Progenitor cell of endocrine pancreas (in vitro differentiated cells): ENCODE data around the gene SOAT1. TPM values are rescaled to one million over a fixed set of nuclear protein-coding genes. Genes with fewer than 3 reads are reported as not detected.

Experiments used
- DNase-seq: peaks from one replicate; pipeline ENCODE4 v3.0.0; 2021; ENCODE audit warnings: low spot score; ENCODE audit not compliant: unreplicated experiment
- H3K27ac Mint-ChIP-seq: 2 replicates; pipeline ENCODE4 v1.8.0; 2021; ENCODE audit warnings: mild to moderate bottlenecking, moderate library complexity, mixed read lengths
- H3K27me3 Mint-ChIP-seq: 2 replicates; pipeline ENCODE4 v1.8.0; 2021; ENCODE audit warnings: mixed read lengths
- H3K36me3 Mint-ChIP-seq: 2 replicates; pipeline ENCODE4 v1.8.0; 2022; ENCODE audit warnings: mixed read lengths; ENCODE audit not compliant: insufficient read depth
- H3K4me1 Mint-ChIP-seq: 2 replicates; pipeline ENCODE4 v1.8.0; 2021; ENCODE audit warnings: low read depth, mixed read lengths
- H3K4me3 Mint-ChIP-seq: 2 replicates; pipeline ENCODE4 v1.8.0; 2021; ENCODE audit warnings: low read depth, mild to moderate bottlenecking, moderate library complexity, mixed read lengths
- H3K9me3 Mint-ChIP-seq: 2 replicates; pipeline ENCODE4 v1.8.0; 2021; ENCODE audit warnings: low read depth, mixed read lengths
- total RNA-seq: library from RNA; stranded (reverse); gene quantifications from 2 replicates; pipeline ENCODE4 v1.2.1, GENCODE V29; 2021
- TF ChIP-seq, protein P1 (sequence below): fragments of 200-600 bp; sonication (generic); IDR thresholded peaks from one replicate; pipeline ENCODE4 v1.5.0; 2021; ENCODE audit warnings: antibody characterized with exemption, mild to moderate bottlenecking; ENCODE audit not compliant: unreplicated experiment

SOAT1 gene
- total RNA-seq, 1 donor from 2014 or later, result 61.5 TPM

DNA sequence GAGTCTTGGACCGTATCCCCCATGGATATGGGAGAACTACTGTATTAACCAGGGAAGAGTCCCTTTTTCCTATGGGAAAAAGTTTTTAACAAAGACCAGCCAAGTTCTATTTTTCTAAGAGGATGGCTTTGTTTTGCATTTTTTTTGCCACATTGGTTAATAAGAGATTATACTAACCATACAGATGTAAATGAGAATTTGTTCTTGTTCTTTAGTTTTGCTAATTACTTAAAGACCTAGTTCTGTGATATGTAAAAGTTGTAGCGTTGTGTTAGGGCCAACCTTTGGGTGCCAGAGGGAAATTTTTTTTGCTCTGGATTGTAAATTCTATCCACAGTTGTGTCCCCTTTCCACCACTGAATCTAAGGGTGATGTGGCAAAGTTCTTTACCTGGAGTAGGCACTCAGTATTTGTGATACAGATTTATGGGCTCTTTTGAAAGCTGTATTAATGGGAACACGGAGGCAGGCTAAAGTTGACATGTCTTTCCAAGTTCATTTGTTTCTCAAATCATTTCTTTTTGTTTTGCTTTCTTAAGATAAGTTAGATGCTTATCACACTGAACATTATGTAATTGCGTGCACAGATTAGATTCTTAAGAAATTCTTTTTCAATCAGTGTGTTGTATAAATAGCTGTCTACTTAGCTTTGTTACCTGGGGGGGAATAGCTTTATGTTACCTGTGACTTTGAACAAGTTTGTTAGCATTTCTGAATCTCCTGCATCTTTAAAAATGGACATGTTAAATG is 2.9 kb downstream of the SOAT1 start:
- no peaks in the 10 kb centered on the region for H3K27me3 Mint-ChIP-seq
- H3K9me3 Mint-ChIP-seq, result no peaks in the 10 kb centered on the region
- peaks cover 29% of the 10 kb centered on the region for H3K4me1 Mint-ChIP-seq
- H3K36me3 Mint-ChIP-seq, result peaks cover 3% of the 10 kb centered on the region
- no peak overlapping the region for H3K27ac Mint-ChIP-seq
- TF ChIP-seq, protein P1, sequence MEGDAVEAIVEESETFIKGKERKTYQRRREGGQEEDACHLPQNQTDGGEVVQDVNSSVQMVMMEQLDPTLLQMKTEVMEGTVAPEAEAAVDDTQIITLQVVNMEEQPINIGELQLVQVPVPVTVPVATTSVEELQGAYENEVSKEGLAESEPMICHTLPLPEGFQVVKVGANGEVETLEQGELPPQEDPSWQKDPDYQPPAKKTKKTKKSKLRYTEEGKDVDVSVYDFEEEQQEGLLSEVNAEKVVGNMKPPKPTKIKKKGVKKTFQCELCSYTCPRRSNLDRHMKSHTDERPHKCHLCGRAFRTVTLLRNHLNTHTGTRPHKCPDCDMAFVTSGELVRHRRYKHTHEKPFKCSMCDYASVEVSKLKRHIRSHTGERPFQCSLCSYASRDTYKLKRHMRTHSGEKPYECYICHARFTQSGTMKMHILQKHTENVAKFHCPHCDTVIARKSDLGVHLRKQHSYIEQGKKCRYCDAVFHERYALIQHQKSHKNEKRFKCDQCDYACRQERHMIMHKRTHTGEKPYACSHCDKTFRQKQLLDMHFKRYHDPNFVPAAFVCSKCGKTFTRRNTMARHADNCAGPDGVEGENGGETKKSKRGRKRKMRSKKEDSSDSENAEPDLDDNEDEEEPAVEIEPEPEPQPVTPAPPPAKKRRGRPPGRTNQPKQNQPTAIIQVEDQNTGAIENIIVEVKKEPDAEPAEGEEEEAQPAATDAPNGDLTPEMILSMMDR, result no peak
- peak overlapping the region; percentile 40 for H3K4me3 Mint-ChIP-seq
- DNase-seq, result no peak

DNA sequence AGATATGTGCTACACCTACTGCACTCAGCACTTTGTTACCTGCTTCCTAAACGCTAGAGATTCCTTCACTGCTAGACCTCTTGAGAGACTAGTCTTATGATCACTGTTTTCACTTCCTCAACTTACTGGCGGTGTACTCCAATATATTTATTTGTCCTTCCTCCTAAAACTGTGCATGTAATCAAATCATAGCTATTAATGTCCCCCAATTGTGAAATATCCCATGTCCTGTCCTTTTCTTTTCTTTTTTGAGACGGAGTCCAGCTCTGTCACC is 3.4 kb downstream of the SOAT1 start:
- Mint-ChIP-seq H3K9me3 (no peaks in the 10 kb centered on the region), H3K36me3 (peaks cover 3% of the 10 kb centered on the region), H3K27me3 (no peaks in the 10 kb centered on the region), H3K4me1 (peaks cover 31% of the 10 kb centered on the region), H3K4me3 (no peak overlapping the region), H3K27ac (no peak overlapping the region)
- TF ChIP-seq, protein P1, result no peak
- no peak for DNase-seq

DNA sequence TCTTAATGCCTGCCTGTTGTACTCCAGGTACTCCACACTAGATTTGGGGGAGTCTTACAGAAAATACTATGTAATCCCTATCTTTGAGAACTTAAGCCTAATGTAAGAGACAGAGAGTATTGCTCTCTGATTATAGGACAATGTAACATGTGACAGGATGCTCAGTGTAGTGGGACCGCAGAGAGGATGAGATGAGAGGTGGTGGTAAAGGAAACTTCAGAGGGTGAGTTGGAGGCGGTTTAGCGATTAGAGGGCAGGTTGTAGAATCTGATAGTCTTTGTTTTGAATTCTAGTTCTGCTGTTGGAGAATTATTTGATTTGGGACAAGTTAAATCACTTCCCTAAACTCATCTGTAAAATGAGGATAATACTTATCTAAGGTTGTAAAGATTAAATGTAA is 5.4 kb downstream of the SOAT1 start:
- no peaks in the 10 kb centered on the region for H3K9me3 Mint-ChIP-seq
- H3K27me3 Mint-ChIP-seq, result no peaks in the 10 kb centered on the region
- peaks cover 39% of the 10 kb centered on the region for H3K4me1 Mint-ChIP-seq
- TF ChIP-seq, protein P1, result no peak
- H3K4me3 Mint-ChIP-seq, result no peak overlapping the region
- no peak overlapping the region for H3K27ac Mint-ChIP-seq
- peaks cover 11% of the 10 kb centered on the region for H3K36me3 Mint-ChIP-seq
- no peak for DNase-seq

DNA sequence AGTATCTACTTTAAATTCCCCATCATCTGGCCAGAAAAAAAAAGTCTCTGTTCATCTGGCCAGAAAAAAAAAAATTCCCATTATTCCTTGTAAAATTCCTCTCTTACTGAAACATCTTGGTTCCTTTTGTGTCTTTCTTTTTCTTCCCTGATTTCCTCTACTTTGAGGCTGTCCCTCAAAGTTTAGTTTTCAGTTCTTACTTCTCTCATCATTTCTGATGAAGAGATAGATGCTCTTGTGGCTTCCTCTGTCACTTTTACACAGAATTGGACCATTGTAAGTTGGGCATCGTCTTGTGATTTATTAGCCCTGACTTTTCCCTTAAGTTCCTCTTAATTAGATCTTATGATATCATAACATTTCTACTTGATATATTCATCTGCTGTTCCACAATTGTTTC is 6.5 kb downstream of the SOAT1 start:
- TF ChIP-seq, protein P1, result no peak
- Mint-ChIP-seq H3K27ac (no peak overlapping the region), H3K9me3 (no peaks in the 10 kb centered on the region), H3K4me1 (peaks cover 34% of the 10 kb centered on the region), H3K4me3 (no peak overlapping the region), H3K36me3 (peaks cover 16% of the 10 kb centered on the region), H3K27me3 (no peaks in the 10 kb centered on the region)
- DNase-seq, result no peak

DNA sequence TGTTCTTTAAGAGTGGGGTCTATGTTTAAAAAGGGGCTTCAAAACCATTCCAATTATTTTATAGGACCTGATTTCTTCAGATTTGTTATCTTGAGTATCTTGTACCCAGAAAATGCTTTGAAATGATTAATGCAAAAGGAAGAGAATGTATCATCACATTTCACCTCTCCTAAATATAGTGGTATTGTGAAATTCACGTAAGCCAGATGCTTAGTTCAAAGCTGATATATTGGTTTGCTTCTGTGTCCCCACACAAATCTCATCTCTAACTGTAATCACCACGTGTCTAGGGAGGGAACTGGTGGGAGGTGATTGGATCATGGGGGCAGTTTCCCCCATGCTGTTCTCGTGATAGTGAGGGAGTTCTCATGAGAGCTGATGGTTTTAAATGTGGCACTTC is 8.5 kb downstream of the SOAT1 start:
- peak overlapping the region; percentile 81 for H3K27ac Mint-ChIP-seq
- peaks cover 26% of the 10 kb centered on the region for H3K4me1 Mint-ChIP-seq
- no peaks in the 10 kb centered on the region for H3K27me3 Mint-ChIP-seq
- no peak overlapping the region for H3K4me3 Mint-ChIP-seq
- TF ChIP-seq, protein P1, result no peak
- no peaks in the 10 kb centered on the region for H3K9me3 Mint-ChIP-seq
- no peak for DNase-seq
- peaks cover 27% of the 10 kb centered on the region for H3K36me3 Mint-ChIP-seq
